Keratinocyte (primary cell): ENCODE measurements around the gene C2CD3. TPM values are rescaled to one million over a fixed set of nuclear protein-coding genes. Genes with fewer than 3 reads are reported as not detected.

Experiments
- DNase-seq: peaks from one replicate; pipeline ENCODE4 v3.0.0-alpha.2; 2011; ENCODE audit warnings: low read depth, missing footprints, low spot score
- FAIRE-seq: peaks from 2 replicates; lab custom pipeline; 2011; peaks lifted over from hg19 to GRCh38; lab: Jason Lieb, UNC
- H2AFZ ChIP-seq: 2 replicates; pipeline ENCODE4 v1.6.0; 2012; ENCODE audit warnings: low read length, control low read depth, inconsistent platforms; ENCODE audit not compliant: control insufficient read depth
- H3K27ac ChIP-seq: 2 replicates; pipeline ENCODE4 v1.5.1; 2011; ENCODE audit warnings: low read length; ENCODE audit not compliant: control insufficient read depth, insufficient read depth
- H3K27me3 ChIP-seq: 3 replicates; pipeline ENCODE4 v1.6.0; 2011; ENCODE audit warnings: low read length; ENCODE audit not compliant: control insufficient read depth, insufficient read depth; ENCODE audit errors: extremely low read depth
- H3K36me3 ChIP-seq, 2 experiments: 2 replicates in 1 of 2; 3 replicates in 1 of 2; pipeline ENCODE4 v1.5.1; 2011; ENCODE audit warnings: low read length in 2 of 2, mild to moderate bottlenecking in 1 of 2; ENCODE audit not compliant: control insufficient read depth in 2 of 2, insufficient read depth in 2 of 2; ENCODE audit errors: extremely low read depth in 1 of 2
- H3K4me1 ChIP-seq: 3 replicates; pipeline ENCODE4 v1.5.1; 2011; ENCODE audit warnings: low read length; ENCODE audit not compliant: control insufficient read depth, insufficient read depth; ENCODE audit errors: extremely low read depth
- H3K4me2 ChIP-seq: 3 replicates; pipeline ENCODE4 v1.6.0; 2011; ENCODE audit warnings: low read depth, low read length; ENCODE audit not compliant: control insufficient read depth, insufficient read depth; ENCODE audit errors: extremely low read depth
- H3K4me3 ChIP-seq, 3 experiments: fragments of 200-600 bp in 1 of 3; sonication (generic) in 1 of 3; 2 replicates in 2 of 3; 3 replicates in 1 of 3; pipeline ENCODE4 v1.5.1; 2011 to 2016; ENCODE audit warnings: low read length in 3 of 3, mild to moderate bottlenecking in 3 of 3, control low read depth in 2 of 3, inconsistent platforms in 1 of 3, low read depth in 1 of 3, mixed read lengths in 1 of 3, mixed run types in 1 of 3, moderate library complexity in 1 of 3; ENCODE audit not compliant: control insufficient read depth in 2 of 3, insufficient read depth in 2 of 3; ENCODE audit errors: extremely low read depth in 1 of 3
- H3K79me2 ChIP-seq: 2 replicates; pipeline ENCODE4 v1.6.0; 2012; ENCODE audit warnings: low read length; ENCODE audit not compliant: control insufficient read depth, insufficient read depth
- H3K9ac ChIP-seq: 3 replicates; pipeline ENCODE4 v1.6.0; 2011; ENCODE audit warnings: low read length; ENCODE audit not compliant: control insufficient read depth, insufficient read depth; ENCODE audit errors: extremely low read depth
- H3K9me1 ChIP-seq: 3 replicates; pipeline ENCODE4 v1.6.0; 2011; ENCODE audit warnings: low read length; ENCODE audit not compliant: control insufficient read depth, insufficient read depth; ENCODE audit errors: extremely low read depth
- H3K9me3 ChIP-seq: 2 replicates; pipeline ENCODE4 v1.5.1; 2012; ENCODE audit warnings: low read depth, low read length; ENCODE audit not compliant: control insufficient read depth
- H4K20me1 ChIP-seq: 3 replicates; pipeline ENCODE4 v1.6.0; 2011; ENCODE audit warnings: low read length; ENCODE audit not compliant: control insufficient read depth, insufficient read depth; ENCODE audit errors: extremely low read depth
- CTCF ChIP-seq, 3 experiments: IDR thresholded peaks in 1 of 3; conservative IDR thresholded peaks in 1 of 3; optimal IDR thresholded peaks in 1 of 3; 2 replicates in 2 of 3; 3 replicates in 1 of 3; pipeline versions ENCODE3 to v1.5.1; 2011; ENCODE audit warnings: low read length in 3 of 3, mild to moderate bottlenecking in 3 of 3, moderate library complexity in 2 of 3, control low read depth in 1 of 3, inconsistent platforms in 1 of 3; ENCODE audit not compliant: insufficient read depth in 2 of 3; ENCODE audit errors: extremely low read depth in 1 of 3
- EZH2 ChIP-seq: IDR thresholded peaks from one replicate; pipeline ENCODE4 v1.6.1; 2012; ENCODE audit warnings: inconsistent platforms, mild to moderate bottlenecking, low read length, moderate library complexity
- dilution Hi-C: fragments of 300-500 bp; cut with MboI; formaldehyde crosslinking; loops from one replicate; pipeline ENCODE4 v1.7.0; 2020; ENCODE audit warnings: low sequenced_read_pairs; ENCODE audit not compliant: extremely low pct_ligation_motif_present
- polyA plus RNA-seq, 5 experiments: library from polyadenylated mRNA; depleted of rRNA in 3 of 5; stranded (reverse) in 3 of 5; stranded (forward) in 1 of 5; unstranded in 1 of 5; fragments of >200 nt; gene quantifications; 1 replicate in 1 of 5; 2 replicates in 3 of 5; 3 replicates in 1 of 5; pipeline versions ENCODE4 v1.2.1 to v1.2.3, GENCODE V29; 2011 to 2012; ENCODE audit warnings: missing spikeins in 2 of 5, low read depth in 1 of 5, low replicate concordance in 1 of 5

C2CD3 gene
- polyA plus RNA-seq, 1 donor (not counting 4 experiments of a cell fraction or from before 2014, with no cell fraction given), result 9.8 TPM

GRCh38 chr11:74022546-74022945 lies 148.3 kb downstream of the C2CD3 start:
- H3K4me3 ChIP-seq, result no peak overlapping the region
- H3K4me2 ChIP-seq, result no peak overlapping the region
- peaks cover 17% of the 10 kb centered on the region for H3K4me1 ChIP-seq
- H3K79me2 ChIP-seq, result no peaks in the 10 kb centered on the region
- DNase-seq (no peak), FAIRE-seq (no peak)
- H3K27me3 ChIP-seq, result no peaks in the 10 kb centered on the region
- no peak for TF ChIP-seq CTCF (optimal IDR thresholded peaks at IDR 0.05 in 1 of 3, IDR thresholded peaks at IDR 0.05 in 1 of 3, conservative IDR thresholded peaks at IDR 0.05 in 1 of 3; ENCODE audit: extremely low read depth in 1 of 3, insufficient read depth in 2 of 3, low read length in 3 of 3)
- TF ChIP-seq EZH2, result no peak
- no peak overlapping the region for H2AFZ ChIP-seq
- H3K27ac ChIP-seq, result no peak overlapping the region
- peaks cover 2% of the 10 kb centered on the region for H4K20me1 ChIP-seq
- H3K36me3 ChIP-seq, result peaks cover 0 to 3% of the 10 kb centered on the region in 2 experiments
- dilution Hi-C loops, result no loop called here
- no peaks in the 10 kb centered on the region for H3K9me3 ChIP-seq
- no peaks in the 10 kb centered on the region for H3K9me1 ChIP-seq
- no peak overlapping the region for H3K9ac ChIP-seq

GRCh38 chr11:74021998-74022397 lies 148.8 kb downstream of the C2CD3 start:
- H3K4me2 ChIP-seq, result no peak overlapping the region
- H2AFZ ChIP-seq, result no peak overlapping the region
- H3K27ac ChIP-seq, result no peak overlapping the region
- no peaks in the 10 kb centered on the region for H3K27me3 ChIP-seq
- TF ChIP-seq EZH2 (no peak), CTCF (optimal IDR thresholded peaks at IDR 0.05 in 1 of 3, IDR thresholded peaks at IDR 0.05 in 1 of 3, conservative IDR thresholded peaks at IDR 0.05 in 1 of 3; ENCODE audit: extremely low read depth in 1 of 3, insufficient read depth in 2 of 3, low read length in 3 of 3) (no peak)
- H3K9me1 ChIP-seq, result no peaks in the 10 kb centered on the region
- no peaks in the 10 kb centered on the region for H3K79me2 ChIP-seq
- H4K20me1 ChIP-seq, result peaks cover 2% of the 10 kb centered on the region
- no peak overlapping the region for H3K4me3 ChIP-seq
- dilution Hi-C loops, result no loop called here
- peaks cover 15% of the 10 kb centered on the region for H3K4me1 ChIP-seq
- no peaks in the 10 kb centered on the region for H3K9me3 ChIP-seq
- H3K36me3 ChIP-seq, result peaks cover 0 to 3% of the 10 kb centered on the region in 2 experiments
- no peak overlapping the region for H3K9ac ChIP-seq
- no peak for FAIRE-seq
- DNase-seq, result no peak
